Endothelial cell of umbilical vein (primary cell): ENCODE results near the gene DDRGK1. TPM values are rescaled to one million over a fixed set of nuclear protein-coding genes. Genes with fewer than 3 reads are reported as not detected.

Experiments
- BruUV-seq: library from RNA; stranded (reverse); fragments of 400-500 nt; replicated peaks from 2 replicates; lab custom pipeline; 2021; lab: Mats Ljungman, UMichigan
- CTCF ChIA-PET: fragments of 300-600, 350-600 bp; sonication (Branson Sonifier 250); formaldehyde crosslinking; loops from one replicate; lab custom pipeline; 2021; ENCODE audit warnings: antibody characterized with exemption, inconsistent platforms; lab: Charles Lee
- POLR2A ChIA-PET: fragments of 300-600, 350-600 bp; sonication (Branson Sonifier 250); formaldehyde crosslinking; loops from one replicate; lab custom pipeline; 2021; ENCODE audit warnings: antibody characterized with exemption, inconsistent platforms; lab: Charles Lee
- DNase-seq: peaks from one replicate; pipeline ENCODE4 v3.0.0-alpha.2; 2011; ENCODE audit warnings: low read depth, low spot score
- FAIRE-seq: peaks from 2 replicates; lab custom pipeline; 2011; peaks lifted over from hg19 to GRCh38; lab: Jason Lieb, UNC
- H2AFZ ChIP-seq: 2 replicates; pipeline ENCODE4 v1.6.0; 2012; ENCODE audit warnings: low read depth, low read length, control low read depth, inconsistent platforms
- H3K27ac ChIP-seq: 2 replicates; pipeline ENCODE4 v1.5.1; 2011; ENCODE audit warnings: low read depth, mild to moderate bottlenecking, control low read depth, low read length, moderate library complexity; ENCODE audit not compliant: insufficient read depth
- H3K27me3 ChIP-seq, 2 experiments: 2 replicates each; pipeline versions ENCODE4 v1.6.0 to v1.6.1; 2011; ENCODE audit warnings: low read length in 2 of 2, mixed read lengths in 1 of 2; ENCODE audit not compliant: control insufficient read depth in 2 of 2, insufficient read depth in 2 of 2
- H3K36me3 ChIP-seq, 2 experiments: 2 replicates in 1 of 2; 3 replicates in 1 of 2; pipeline ENCODE4 v1.5.1; 2011; ENCODE audit warnings: low read length in 2 of 2, mild to moderate bottlenecking in 1 of 2, moderate library complexity in 1 of 2; ENCODE audit not compliant: control insufficient read depth in 2 of 2, insufficient read depth in 2 of 2; ENCODE audit errors: extremely low read depth in 1 of 2
- H3K4me1 ChIP-seq: 3 replicates; pipeline ENCODE4 v1.5.1; 2011; ENCODE audit warnings: mild to moderate bottlenecking, low read length; ENCODE audit not compliant: control insufficient read depth, insufficient read depth; ENCODE audit errors: extremely low read depth
- H3K4me2 ChIP-seq: 2 replicates; pipeline ENCODE4 v1.6.1; 2011; ENCODE audit warnings: low read length, control low read depth, mixed read lengths; ENCODE audit not compliant: insufficient read depth
- H3K4me3 ChIP-seq, 3 experiments: fragments of 200-600 bp in 1 of 3; sonication (generic), shearing (Covaris generic) in 1 of 3; replicated peaks in 1 of 3; 2 replicates each; pipeline ENCODE4 v1.5.1; 2011 to 2016; ENCODE audit warnings: control low read depth in 3 of 3, low read length in 3 of 3, mild to moderate bottlenecking in 2 of 3, inconsistent platforms in 1 of 3, low read depth in 1 of 3, moderate library complexity in 1 of 3; ENCODE audit not compliant: insufficient read depth in 1 of 3
- H3K79me2 ChIP-seq: 2 replicates; pipeline ENCODE4 v1.6.0; 2012; ENCODE audit warnings: low read length, inconsistent platforms; ENCODE audit not compliant: control insufficient read depth, insufficient read depth
- H3K9ac ChIP-seq: replicated peaks from 2 replicates; pipeline ENCODE3; 2011; ENCODE audit warnings: low read length, control low read depth; ENCODE audit not compliant: insufficient read depth; ENCODE audit errors: extremely low read depth
- H3K9me1 ChIP-seq: replicated peaks from 3 replicates; pipeline ENCODE4 v1.6.0; 2011; ENCODE audit warnings: mild to moderate bottlenecking, low read length; ENCODE audit not compliant: control insufficient read depth, insufficient read depth; ENCODE audit errors: extremely low read depth
- H3K9me3 ChIP-seq: replicated peaks from 2 replicates; pipeline ENCODE4 v1.5.1; 2012; ENCODE audit warnings: low read length, inconsistent platforms; ENCODE audit not compliant: control insufficient read depth, insufficient read depth
- H4K20me1 ChIP-seq: replicated peaks from 2 replicates; pipeline ENCODE3; 2011; ENCODE audit warnings: mild to moderate bottlenecking, low read length; ENCODE audit not compliant: control insufficient read depth, insufficient read depth; ENCODE audit errors: extremely low read depth
- GATA2 ChIP-seq: IDR thresholded peaks from 2 replicates; pipeline ENCODE4 v1.7.0; 2011; ENCODE audit warnings: low read depth, mild to moderate bottlenecking, moderate library complexity, mixed read lengths, low read length; ENCODE audit not compliant: insufficient read length, insufficient read depth
- JUN ChIP-seq: IDR thresholded peaks from 2 replicates; pipeline ENCODE4 v1.6.1; 2011; ENCODE audit warnings: borderline replicate concordance, low read depth; ENCODE audit not compliant: insufficient read length, insufficient read depth
- MYC ChIP-seq: IDR thresholded peaks from one replicate; pipeline ENCODE4 v1.6.1; 2011; ENCODE audit warnings: mild to moderate bottlenecking, low read depth, low read length
- POLR2A ChIP-seq: IDR thresholded peaks from 2 replicates; pipeline ENCODE4 v1.6.1; 2012; ENCODE audit warnings: low read depth, mild to moderate bottlenecking, control low read depth, low read length
- dilution Hi-C: fragments of 300-500 bp; cut with MboI; formaldehyde crosslinking; loops from one replicate; pipeline ENCODE4 v1.15.0; 2019; ENCODE audit warnings: low sequenced_read_pairs; ENCODE audit not compliant: extremely low pct_ligation_motif_present
- intact Hi-C: fragments of 100-400 bp; cut with micrococcal nuclease; formaldehyde crosslinking; loops from one replicate; pipeline ENCODE4 v1.10.0; 2022
- polyA plus RNA-seq, 4 experiments: library from polyadenylated mRNA; depleted of rRNA in 3 of 4; stranded (reverse) in 3 of 4; unstranded in 1 of 4; fragments of >200 nt; gene quantifications; 2 replicates each; pipeline versions ENCODE4 v1.2.1 to v1.2.3, GENCODE V29; 2011 to 2012; ENCODE audit warnings: missing spikeins in 1 of 4
- total RNA-seq: library from RNA; stranded (reverse); gene quantifications from 2 replicates; pipeline ENCODE4 v1.2.3, GENCODE V29; 2021
- TF ChIP-seq, protein P1 (sequence below), 2 donors: IDR thresholded peaks; 1 replicate in 1 of 2; 2 replicates in 1 of 2; pipeline ENCODE4 v1.5.1; 2011; ENCODE audit warnings: low read length in 2 of 2, mild to moderate bottlenecking in 2 of 2, moderate library complexity in 2 of 2, control low read depth in 1 of 2, inconsistent platforms in 1 of 2, low read depth in 1 of 2; ENCODE audit not compliant: insufficient read depth in 1 of 2; ENCODE audit errors: extremely low read depth in 1 of 2
- TF ChIP-seq, protein P2 (sequence below): IDR thresholded peaks from 2 replicates; pipeline ENCODE4 v1.6.1; 2011; ENCODE audit not compliant: insufficient read depth, insufficient read length

DDRGK1 gene
- total and polyA plus RNA-seq, 2 donors (not counting 3 experiments of a cell fraction or from before 2014, with no cell fraction given), result 48.5 to 54.0 TPM

DNA sequence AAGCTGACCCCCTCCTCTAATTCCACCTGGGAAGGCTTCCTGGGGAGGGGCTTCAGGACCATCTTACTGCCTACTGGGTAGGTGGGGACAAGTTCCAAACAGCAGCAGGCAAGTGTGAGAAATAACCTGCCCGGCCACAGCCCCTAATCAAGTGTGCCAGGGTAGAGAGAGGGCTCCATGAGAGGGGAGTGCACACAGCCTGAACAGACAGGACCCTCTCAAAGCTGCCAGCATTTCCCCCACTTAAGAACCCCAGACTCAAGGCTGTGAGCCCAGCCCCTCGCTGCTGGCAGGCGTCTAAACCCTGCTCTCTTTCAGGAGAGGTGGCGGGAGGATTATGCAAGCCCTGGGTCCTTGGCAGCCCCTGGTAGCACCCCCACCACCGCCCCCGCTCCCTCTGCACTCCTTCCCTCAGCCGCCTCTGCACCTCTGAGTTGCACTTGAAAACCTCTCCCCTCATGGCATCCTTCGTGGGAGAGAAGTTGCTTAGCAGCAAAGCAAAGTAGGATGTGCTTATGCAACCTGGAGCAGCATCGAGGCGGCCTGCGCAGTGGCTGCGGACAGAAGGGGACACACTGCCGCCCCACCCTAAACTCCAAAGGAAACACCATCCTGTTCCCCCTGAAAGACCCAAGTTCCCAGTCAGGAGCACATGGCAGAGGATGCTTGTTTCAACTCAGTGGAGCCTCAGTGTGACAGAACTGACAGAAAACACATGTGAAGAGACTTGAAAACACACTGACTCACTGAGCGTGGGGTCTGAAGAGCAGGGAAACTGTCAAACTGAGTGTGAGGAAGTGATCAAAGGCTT is 10.5 kb downstream of the DDRGK1 start:
- Histone ChIP-seq H3K36me3 (peaks cover 17 to 56% of the 10 kb centered on the region in 2 experiments), H3K4me3 (no peak overlapping the region), H3K9ac (no peak overlapping the region), H3K4me1 (no peaks in the 10 kb centered on the region), H3K27me3 (no peaks in the 10 kb centered on the region), H4K20me1 (no peaks in the 10 kb centered on the region), H3K79me2 (no peaks in the 10 kb centered on the region), H3K4me2 (no peak overlapping the region), H2AFZ (no peak overlapping the region), H3K27ac (no peak overlapping the region), H3K9me1 (no peaks in the 10 kb centered on the region), H3K9me3 (no peaks in the 10 kb centered on the region)
- ChIA-PET POLR2A (no interaction called here), CTCF (interaction anchor here (1.5 kb wide), 1 partner anchor 10 kb away, joined by 3 read pairs; no protein-coding TSS in a partner anchor)
- dilution Hi-C loops (no loop called here), intact Hi-C loops (no loop called here)
- FAIRE-seq, result no peak
- BruUV-seq, result no TSS peak
- TF ChIP-seq, protein P1, sequence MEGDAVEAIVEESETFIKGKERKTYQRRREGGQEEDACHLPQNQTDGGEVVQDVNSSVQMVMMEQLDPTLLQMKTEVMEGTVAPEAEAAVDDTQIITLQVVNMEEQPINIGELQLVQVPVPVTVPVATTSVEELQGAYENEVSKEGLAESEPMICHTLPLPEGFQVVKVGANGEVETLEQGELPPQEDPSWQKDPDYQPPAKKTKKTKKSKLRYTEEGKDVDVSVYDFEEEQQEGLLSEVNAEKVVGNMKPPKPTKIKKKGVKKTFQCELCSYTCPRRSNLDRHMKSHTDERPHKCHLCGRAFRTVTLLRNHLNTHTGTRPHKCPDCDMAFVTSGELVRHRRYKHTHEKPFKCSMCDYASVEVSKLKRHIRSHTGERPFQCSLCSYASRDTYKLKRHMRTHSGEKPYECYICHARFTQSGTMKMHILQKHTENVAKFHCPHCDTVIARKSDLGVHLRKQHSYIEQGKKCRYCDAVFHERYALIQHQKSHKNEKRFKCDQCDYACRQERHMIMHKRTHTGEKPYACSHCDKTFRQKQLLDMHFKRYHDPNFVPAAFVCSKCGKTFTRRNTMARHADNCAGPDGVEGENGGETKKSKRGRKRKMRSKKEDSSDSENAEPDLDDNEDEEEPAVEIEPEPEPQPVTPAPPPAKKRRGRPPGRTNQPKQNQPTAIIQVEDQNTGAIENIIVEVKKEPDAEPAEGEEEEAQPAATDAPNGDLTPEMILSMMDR (IDR thresholded peaks at IDR 0.05; ENCODE audit: extremely low read depth in 1 of 2, insufficient read depth in 1 of 2, low read depth in 1 of 2, low read length in 2 of 2), result no peak
- TF ChIP-seq, protein P2, sequence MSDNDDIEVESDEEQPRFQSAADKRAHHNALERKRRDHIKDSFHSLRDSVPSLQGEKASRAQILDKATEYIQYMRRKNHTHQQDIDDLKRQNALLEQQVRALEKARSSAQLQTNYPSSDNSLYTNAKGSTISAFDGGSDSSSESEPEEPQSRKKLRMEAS, result no peak
- TF ChIP-seq POLR2A (no peak), JUN (no peak), GATA2 (no peak), MYC (no peak)
- no peak for DNase-seq
